ENCODE results near the gene DNAAF9.

GRCh38 chr20:3360752-3361151 lies 46.7 kb downstream of the DNAAF9 start:
- TF ChIP-seq CTCF (IDR thresholded peaks at IDR 0.05) = no peak
- no peak for TF ChIP-seq POLR2A (IDR thresholded peaks at IDR 0.05)

All from esophagus squamous epithelium (tissue), 4 donors.